ENCODE results near the gene KISS1R. TPM values are rescaled to one million over a fixed set of nuclear protein-coding genes. Genes with fewer than 3 reads are reported as not detected.
A peak's percentile ranks its signal among the peaks of the same experiment; 100 is the strongest.

Gene KISS1R
- total RNA-seq, 1 donor from 2014 or later: not detected

DNA sequence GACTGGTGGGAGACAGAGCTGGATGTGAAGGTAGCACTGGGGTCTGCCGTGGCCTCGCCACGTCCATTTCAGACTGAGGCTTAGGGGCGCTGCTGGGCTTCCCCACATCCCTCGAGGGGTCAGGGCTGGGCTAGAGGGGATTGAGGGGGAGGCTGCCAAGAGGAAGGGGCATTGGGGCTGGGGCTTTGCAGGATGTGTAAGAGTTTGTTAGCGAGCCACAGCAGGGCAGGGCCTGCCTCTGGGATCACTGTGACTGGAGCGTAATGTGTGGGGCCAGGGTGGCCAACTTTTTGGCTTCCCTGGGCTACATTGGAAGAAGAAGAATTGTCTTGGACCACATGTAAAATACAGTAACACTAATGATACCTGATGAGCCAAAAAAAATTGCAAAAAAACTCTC, 22.8 kb downstream of the KISS1R start:
- DNase-seq: no peak
- no peak for TF ChIP-seq CTCF (IDR thresholded peaks at IDR 0.05; ENCODE audit: borderline replicate concordance)
- Histone ChIP-seq H3K27me3 (ENCODE audit: low read depth) (no peaks in the 10 kb centered on the region), H3K4me1 (peaks cover 29% of the 10 kb centered on the region), H3K36me3 (peaks cover 4% of the 10 kb centered on the region), H3K4me3 (no peak overlapping the region), H3K27ac (replicated peaks) (peak overlapping the region; percentile 80), H3K9me3 (replicated peaks) (no peaks in the 10 kb centered on the region)
- intact Hi-C loops (cut with micrococcal nuclease): no loop called here

DNA sequence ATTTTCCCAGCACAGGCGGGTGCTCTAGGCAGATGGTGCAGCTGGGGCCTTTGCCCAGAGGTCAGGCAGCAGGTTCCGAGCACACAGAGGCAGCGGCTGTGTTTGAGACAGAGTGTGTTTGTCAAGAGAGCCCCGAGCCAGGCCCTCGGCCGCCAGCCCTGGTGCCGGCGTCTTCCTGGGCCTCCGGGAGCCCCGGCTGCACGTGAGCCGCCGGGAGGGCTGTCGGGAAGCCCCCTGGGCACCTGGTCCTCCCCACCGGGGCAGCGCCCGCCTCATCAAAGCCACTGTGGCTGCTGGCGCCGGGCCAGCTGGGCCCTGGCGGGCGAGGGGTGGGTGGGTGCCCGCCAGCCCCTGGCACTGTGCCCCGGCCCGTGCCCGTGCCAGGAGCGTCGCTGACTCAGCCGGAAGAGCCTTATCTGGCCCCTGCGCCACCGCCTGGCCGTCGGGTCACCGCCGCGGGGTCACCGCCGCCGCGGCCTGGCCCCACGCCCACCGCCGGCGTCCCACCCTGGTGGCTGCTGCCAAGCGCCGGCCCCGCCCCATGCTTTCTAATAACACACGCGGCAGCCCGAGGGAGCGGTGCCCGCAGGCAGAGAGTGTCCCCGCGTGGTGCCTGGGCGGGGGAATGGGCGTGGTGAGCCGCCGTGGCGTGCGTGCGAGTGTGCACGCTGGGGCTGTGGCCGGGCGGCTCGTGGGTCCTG, 23.6 kb downstream of the KISS1R start:
- TF ChIP-seq CTCF (IDR thresholded peaks at IDR 0.05; ENCODE audit: borderline replicate concordance): no peak
- H3K9me3 ChIP-seq (replicated peaks): no peaks in the 10 kb centered on the region
- H3K27me3 ChIP-seq (ENCODE audit: low read depth): no peaks in the 10 kb centered on the region
- DNase-seq: peak; percentile 76
- H3K4me1 ChIP-seq: peaks cover 22% of the 10 kb centered on the region
- peak overlapping the region; percentile 62 for H3K4me3 ChIP-seq
- peak overlapping the region; percentile 80 for H3K27ac ChIP-seq (replicated peaks)
- intact Hi-C loops (cut with micrococcal nuclease): no loop called here
- peaks cover 4% of the 10 kb centered on the region for H3K36me3 ChIP-seq

DNA sequence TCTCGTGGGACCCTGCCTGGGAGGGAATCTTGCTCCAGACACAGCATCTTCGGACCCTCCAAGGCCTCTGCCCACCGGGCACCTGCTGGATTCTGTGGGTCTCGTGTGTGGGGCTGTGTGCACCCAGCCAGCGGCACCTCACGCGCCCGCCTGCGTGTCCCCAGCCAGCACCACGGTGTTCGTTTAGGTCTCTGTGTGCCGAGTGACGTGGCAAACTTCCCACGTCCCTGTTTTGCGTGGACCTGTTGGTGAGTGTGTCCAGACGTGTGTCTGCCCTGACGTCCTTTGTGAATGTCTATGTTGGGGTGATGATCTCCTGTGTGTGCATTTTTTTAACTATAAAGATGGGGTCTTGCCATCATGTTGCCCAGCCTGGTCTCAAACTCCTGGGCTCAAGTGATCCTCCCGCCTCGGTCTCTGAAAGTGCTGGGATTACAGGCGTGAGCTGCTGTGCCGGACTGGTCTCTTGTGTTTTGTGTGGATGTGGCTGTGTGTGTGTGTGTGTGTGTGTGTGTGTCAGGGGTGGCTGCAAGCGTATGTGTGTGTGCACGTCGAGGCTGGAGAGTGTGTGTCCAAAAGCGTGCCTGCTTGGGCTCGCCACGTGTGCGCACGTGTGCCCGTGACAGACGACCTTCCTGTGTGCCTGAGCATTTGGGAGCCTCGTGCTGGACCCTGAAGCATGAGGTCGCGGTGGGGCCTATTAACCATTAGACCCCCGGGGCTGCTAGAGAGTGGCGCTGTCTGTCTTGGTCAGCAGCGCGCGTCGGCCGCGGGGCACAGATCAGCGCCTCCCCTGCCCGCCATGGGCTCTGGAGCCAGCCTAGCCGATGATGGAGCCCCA, 24.4 kb downstream of the KISS1R start:
- no peaks in the 10 kb centered on the region for H3K27me3 ChIP-seq (ENCODE audit: low read depth)
- H3K4me1 ChIP-seq: peaks cover 22% of the 10 kb centered on the region
- H3K36me3 ChIP-seq: peaks cover 4% of the 10 kb centered on the region
- H3K9me3 ChIP-seq (replicated peaks): no peaks in the 10 kb centered on the region
- no peak for DNase-seq
- intact Hi-C loops (cut with micrococcal nuclease): no loop called here
- no peak for TF ChIP-seq CTCF (IDR thresholded peaks at IDR 0.05; ENCODE audit: borderline replicate concordance)
- H3K27ac ChIP-seq (replicated peaks): peak overlapping the region; percentile 80
- peak overlapping the region; percentile 62 for H3K4me3 ChIP-seq

DNA sequence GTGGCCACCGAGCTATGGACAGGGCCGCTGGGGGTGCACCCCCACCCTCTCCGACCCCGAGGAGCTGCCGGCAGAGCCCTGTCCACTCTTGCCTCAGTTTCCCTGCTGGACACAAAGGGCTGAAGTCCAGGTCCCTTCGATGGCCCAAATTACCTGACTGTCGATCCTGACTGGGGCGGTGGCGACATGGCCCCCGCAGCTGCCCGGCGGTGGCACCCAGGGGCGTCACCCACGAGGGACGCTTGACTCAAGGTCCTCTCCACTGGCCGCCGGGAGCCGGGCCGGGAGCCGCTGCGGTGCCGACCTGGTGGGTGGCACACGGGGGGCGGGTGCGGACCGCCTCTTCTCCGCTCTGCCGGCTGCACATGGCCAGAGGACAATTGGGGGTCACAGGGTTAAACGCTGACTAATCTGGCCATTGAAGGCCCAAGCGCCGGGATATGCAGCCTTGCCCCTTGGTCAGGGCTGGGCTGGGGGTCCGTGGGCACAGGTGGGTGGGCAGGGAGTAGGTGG, 25.1 kb downstream of the KISS1R start:
- H3K27me3 ChIP-seq (ENCODE audit: low read depth): no peaks in the 10 kb centered on the region
- DNase-seq: no peak

More for the DNA sequence above, 25.1 kb downstream of the KISS1R start:
- Histone ChIP-seq H3K36me3 (peaks cover 4% of the 10 kb centered on the region), H3K4me3 (no peak overlapping the region), H3K9me3 (replicated peaks) (no peaks in the 10 kb centered on the region), H3K4me1 (peaks cover 22% of the 10 kb centered on the region), H3K27ac (replicated peaks) (no peak overlapping the region)
- intact Hi-C loops (cut with micrococcal nuclease): no loop called here
- TF ChIP-seq CTCF (IDR thresholded peaks at IDR 0.05; ENCODE audit: borderline replicate concordance): no peak

Data from left ventricle myocardium inferior (tissue), 1 donor.